A549 (cell line): ENCODE results near the gene PACS1. TPM values are rescaled to one million over a fixed set of nuclear protein-coding genes. Genes with fewer than 3 reads are reported as not detected.

Source experiments
- ATAC-seq, 2 experiments: fragments of 200-7000 bp in 1 of 2; fragments of >200 bp in 1 of 2; cut with Nextera tagmentation in 1 of 2; cut with Tn5 transposase in 1 of 2; 3 replicates each; pipeline versions ENCODE4 v1.8.0 to v1.9.1; 2018 to 2020; ENCODE audit warnings: mild to moderate bottlenecking in 1 of 2, moderate library complexity in 1 of 2
- CTCF ChIA-PET: fragments of 300-600 bp; sonication (Branson Sonifier 250); formaldehyde crosslinking; extraction: SDS; loops from one replicate; lab custom pipeline; 2021; ENCODE audit warnings: antibody characterized with exemption, inconsistent platforms; lab: Yijun Ruan, JAX
- POLR2A ChIA-PET: fragments of 350-600 bp; formaldehyde crosslinking; extraction: SDS; loops from one replicate; lab custom pipeline; 2021; ENCODE audit warnings: antibody characterized with exemption, inconsistent platforms; lab: Yijun Ruan, JAX
- DNase-seq, 2 experiments: peaks; one replicate each; pipeline versions ENCODE4 v3.0.0 to v3.0.0-alpha.2; 2011 to 2016; ENCODE audit warnings: low read depth in 1 of 2, low spot score in 1 of 2
- FAIRE-seq: peaks from 2 replicates; lab custom pipeline; 2011; peaks lifted over from hg19 to GRCh38; lab: Jason Lieb, UNC
- H3K27ac ChIP-seq, 2 experiments: fragments of >200 bp; sonication (Bioruptor Twin); formaldehyde crosslinking; 3 replicates each; pipeline ENCODE4 v1.5.1; 2016 to 2017
- H3K4me1 ChIP-seq: fragments of >200 bp; sonication (Bioruptor Twin); formaldehyde crosslinking; 3 replicates; pipeline ENCODE4 v1.6.1; 2016
- H3K4me2 ChIP-seq: fragments of >200 bp; sonication (Bioruptor Twin); formaldehyde crosslinking; 3 replicates; pipeline ENCODE4 v1.6.1; 2016
- H3K4me3 ChIP-seq: fragments of >200 bp; sonication (Bioruptor Twin); formaldehyde crosslinking; 3 replicates; pipeline ENCODE4 v1.5.1; 2016
- H3K9me3 ChIP-seq: fragments of >200 bp; sonication (Bioruptor Twin); formaldehyde crosslinking; 3 replicates; pipeline ENCODE4 v1.6.1; 2016
- BHLHE40 ChIP-seq: IDR thresholded peaks from 2 replicates; pipeline ENCODE4 v1.6.1; 2012; ENCODE audit warnings: low read depth, low read length, inconsistent platforms
- CBX2 ChIP-seq: fragments of 200-600 bp; sonication (generic); IDR thresholded peaks from 2 replicates; pipeline ENCODE4 v1.6.1; 2016; ENCODE audit warnings: low read depth, mild to moderate bottlenecking, borderline replicate concordance
- CEBPB ChIP-seq, 2 experiments: fragments of >200 bp in 1 of 2; sonication (Bioruptor Twin) in 1 of 2; formaldehyde crosslinking in 1 of 2; IDR thresholded peaks; 2 replicates each; pipeline ENCODE4 v1.6.1; 2012 to 2016
- CHD4 ChIP-seq: fragments of 200-600 bp; sonication (generic); IDR thresholded peaks from 2 replicates; pipeline ENCODE4 v1.6.1; 2016; ENCODE audit warnings: antibody characterized with exemption, mild to moderate bottlenecking, borderline replicate concordance
- EP300 ChIP-seq, 2 experiments: fragments of >200 bp; sonication (Bioruptor Twin); formaldehyde crosslinking; IDR thresholded peaks; 2 replicates in 1 of 2; 3 replicates in 1 of 2; pipeline ENCODE4 v1.6.1; 2016 to 2017
- ESRRA ChIP-seq: fragments of 150-350 bp; IDR thresholded peaks from 2 replicates; pipeline ENCODE4 v1.6.1; 2014; ENCODE audit warnings: mild to moderate bottlenecking, low read length, borderline replicate concordance
- FOSB ChIP-seq: fragments of 250-450 bp; sonication (Bioruptor Pico); IDR thresholded peaks from 2 replicates; pipeline ENCODE4 v1.5.0; 2020; ENCODE audit warnings: mild to moderate bottlenecking, moderate library complexity
- FOXS1 ChIP-seq: fragments of 250-450 bp; sonication (Bioruptor Pico); IDR thresholded peaks from 2 replicates; pipeline ENCODE4 v1.5.0; 2020; ENCODE audit warnings: mild to moderate bottlenecking, moderate library complexity
- HDAC2 ChIP-seq: fragments of 200-600 bp; sonication (generic); IDR thresholded peaks from 2 replicates; pipeline ENCODE4 v1.6.1; 2016
- HEYL ChIP-seq: fragments of 250-450 bp; sonication (Bioruptor Pico); IDR thresholded peaks from 2 replicates; pipeline ENCODE4 v1.8.0; 2021; ENCODE audit warnings: mild to moderate bottlenecking, moderate library complexity
- HOXA7 ChIP-seq: fragments of 250-450 bp; sonication (Bioruptor Pico); IDR thresholded peaks from 2 replicates; pipeline ENCODE4 v1.5.0; 2020; ENCODE audit warnings: mild to moderate bottlenecking, moderate library complexity
- JUN ChIP-seq, 2 experiments: fragments of >200 bp; sonication (Bioruptor Twin); formaldehyde crosslinking; IDR thresholded peaks; 2 replicates in 1 of 2; 3 replicates in 1 of 2; pipeline ENCODE4 v1.6.1; 2016 to 2017
- JUNB ChIP-seq: fragments of >200 bp; sonication (Bioruptor Twin); formaldehyde crosslinking; IDR thresholded peaks from 2 replicates; pipeline ENCODE4 v1.6.1; 2016
- MAFK ChIP-seq: fragments of 450-650 bp; IDR thresholded peaks from 2 replicates; pipeline ENCODE4 v1.6.1; 2014; ENCODE audit not compliant: partially characterized antibody
- MAZ ChIP-seq: fragments of 150-350 bp; IDR thresholded peaks from 2 replicates; pipeline ENCODE4 v1.6.1; 2014; ENCODE audit warnings: antibody characterized with exemption, low read depth, low read length, borderline replicate concordance
- MYC ChIP-seq: IDR thresholded peaks from 2 replicates; pipeline ENCODE4 v1.6.1; 2012; ENCODE audit warnings: mild to moderate bottlenecking, inconsistent platforms, low read length, improper control_type of control experiment, borderline replicate concordance
- NFE2L2 ChIP-seq: fragments of 150-350 bp; conservative IDR thresholded peaks from 2 replicates; pipeline ENCODE4 v1.6.1; 2014; ENCODE audit warnings: low read length
- NPAS2 ChIP-seq: fragments of 250-450 bp; sonication (Bioruptor Pico); IDR thresholded peaks from 2 replicates; pipeline ENCODE4 v1.8.0; 2022; ENCODE audit warnings: mild to moderate bottlenecking, moderate library complexity, borderline replicate concordance
- POLR2AphosphoS2 ChIP-seq: conservative IDR thresholded peaks from 2 replicates; pipeline ENCODE4 v1.6.1; 2012; ENCODE audit warnings: low read length, improper control_type of control experiment, inconsistent platforms
- RCOR1 ChIP-seq: fragments of 150-350 bp; IDR thresholded peaks from 2 replicates; pipeline ENCODE4 v1.6.1; 2014; ENCODE audit warnings: antibody characterized with exemption, low read length, low read depth
- WGBS: methylation state at CpG from one replicate; pipeline ENCODE4 v1.1.6; 2017; ENCODE audit errors: missing lambda C conversion rate; 5-methylcytosine and 5-hydroxymethylcytosine counted together
- polyA plus RNA-seq, 4 experiments: library from polyadenylated mRNA; depleted of rRNA in 3 of 4; stranded (reverse); fragments of >200 nt; fragmentation: RNase III in 1 of 4; extraction: RNeasy Plus Mini Kit Qiagen cat#74134 plus additional on column Dnase treatment in 1 of 4; gene quantifications; 2 replicates in 3 of 4; 3 replicates in 1 of 4; pipeline ENCODE4 v1.2.3, GENCODE V29; 2011 to 2017
- TF ChIP-seq, protein P1 (sequence below): IDR thresholded peaks from 2 replicates; pipeline ENCODE4 v1.6.1; 2012
- TF ChIP-seq, protein P2 (sequence below): fragments of >200 bp; sonication (Bioruptor Twin); formaldehyde crosslinking; IDR thresholded peaks from 2 replicates; pipeline ENCODE4 v1.6.1; 2016
- TF ChIP-seq, protein P3 (sequence below): fragments of 200-600 bp; sonication (generic); IDR thresholded peaks from 2 replicates; pipeline ENCODE4 v1.6.1; 2016; ENCODE audit warnings: antibody characterized with exemption, mild to moderate bottlenecking, moderate library complexity
- TF ChIP-seq, protein P4 (sequence below): IDR thresholded peaks from 2 replicates; pipeline ENCODE4 v1.6.1; 2012; ENCODE audit warnings: low read depth, borderline replicate concordance
- TF ChIP-seq, protein P5 (sequence below): fragments of 450-650 bp; IDR thresholded peaks from 2 replicates; pipeline ENCODE4 v1.6.1; 2014; ENCODE audit warnings: antibody characterized with exemption
- TF ChIP-seq, protein P6 (sequence below): fragments of >200 bp; sonication (Bioruptor Twin); formaldehyde crosslinking; IDR thresholded peaks from 3 replicates; pipeline ENCODE4 v1.5.1; 2016

The PACS1 gene
- polyA plus RNA-seq, 2 of the 4 experiments (the other 2 are of a cell fraction) = 48.2 to 59.1 TPM

DNA sequence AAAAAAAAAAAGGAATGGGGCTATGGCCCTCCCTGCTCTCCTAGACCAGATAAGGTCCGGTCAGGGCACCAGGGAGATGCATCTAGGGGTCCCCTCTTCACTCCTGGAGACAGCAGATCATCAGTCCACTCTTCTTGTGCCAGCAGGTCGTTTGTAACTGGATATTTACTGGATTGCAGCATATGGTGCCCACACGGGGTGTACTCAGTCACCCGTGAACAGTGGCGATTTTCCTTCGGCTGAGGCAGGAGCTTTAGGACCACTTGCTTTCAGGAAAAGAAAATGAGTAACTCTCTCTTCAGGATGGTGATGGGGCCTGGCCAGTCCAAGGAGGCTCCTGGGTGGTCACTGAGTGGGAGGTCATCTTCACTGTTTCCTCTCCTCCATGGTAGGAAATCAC, 160.1 kb downstream of the PACS1 start:
- no peak for DNase-seq
- ChIA-PET CTCF (interaction anchor here (2.5 kb wide), 1 partner anchor 8 kb away, joined by 15 read pairs; no protein-coding TSS in a partner anchor), POLR2A (no interaction called here)
- ATAC-seq = no peak
- WGBS = 80% methylated on average over 6 of the region's 6 CpGs
- H3K4me2 ChIP-seq = no peak overlapping the region
- no peak for FAIRE-seq
- H3K4me1 ChIP-seq = no peaks in the 10 kb centered on the region
- no peak overlapping the region for H3K27ac ChIP-seq
- no peak for TF ChIP-seq CBX2
- TF ChIP-seq HDAC2 = no peak
- no peak for TF ChIP-seq NPAS2 (CRISPR knock-in tag)
- TF ChIP-seq MAZ = no peak
- no peak for TF ChIP-seq RCOR1
- TF ChIP-seq, protein P1, sequence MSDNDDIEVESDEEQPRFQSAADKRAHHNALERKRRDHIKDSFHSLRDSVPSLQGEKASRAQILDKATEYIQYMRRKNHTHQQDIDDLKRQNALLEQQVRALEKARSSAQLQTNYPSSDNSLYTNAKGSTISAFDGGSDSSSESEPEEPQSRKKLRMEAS = no peak
- no peak for TF ChIP-seq JUNB
- no peak for TF ChIP-seq BHLHE40
- TF ChIP-seq HOXA7 (CRISPR knock-in tag) = no peak
- TF ChIP-seq, protein P2, sequence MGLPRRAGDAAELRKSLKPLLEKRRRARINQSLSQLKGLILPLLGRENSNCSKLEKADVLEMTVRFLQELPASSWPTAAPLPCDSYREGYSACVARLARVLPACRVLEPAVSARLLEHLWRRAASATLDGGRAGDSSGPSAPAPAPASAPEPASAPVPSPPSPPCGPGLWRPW = no peak
- TF ChIP-seq CEBPB (IDR thresholded peaks at IDR 0.05) = no peak
- TF ChIP-seq NFE2L2 = no peak
- no peak for TF ChIP-seq CHD4
- H3K9me3 ChIP-seq = no peaks in the 10 kb centered on the region
- H3K4me3 ChIP-seq = no peak overlapping the region

DNA sequence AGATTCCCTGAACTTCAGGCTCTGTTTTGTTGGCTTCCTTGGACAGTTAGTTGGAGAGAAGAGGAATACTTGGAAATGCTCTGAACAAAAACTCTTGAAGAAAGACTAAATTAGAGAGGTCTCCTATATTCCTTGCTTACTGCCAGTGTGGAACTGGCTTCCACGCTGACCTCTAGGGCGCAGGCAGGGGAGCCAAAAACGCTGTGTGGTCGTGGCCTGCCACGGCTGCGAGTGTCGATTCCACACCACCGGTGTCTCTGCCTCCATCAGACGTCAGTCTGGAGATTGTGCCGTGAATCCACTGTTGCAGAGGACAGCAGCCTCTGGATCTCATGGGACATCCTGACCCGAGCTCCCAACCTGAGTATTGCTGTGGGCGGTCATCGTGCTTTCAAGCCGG, 160.9 kb downstream of the PACS1 start:
- no peak overlapping the region for H3K4me3 ChIP-seq
- no peak overlapping the region for H3K4me2 ChIP-seq
- TF ChIP-seq, protein P3, sequence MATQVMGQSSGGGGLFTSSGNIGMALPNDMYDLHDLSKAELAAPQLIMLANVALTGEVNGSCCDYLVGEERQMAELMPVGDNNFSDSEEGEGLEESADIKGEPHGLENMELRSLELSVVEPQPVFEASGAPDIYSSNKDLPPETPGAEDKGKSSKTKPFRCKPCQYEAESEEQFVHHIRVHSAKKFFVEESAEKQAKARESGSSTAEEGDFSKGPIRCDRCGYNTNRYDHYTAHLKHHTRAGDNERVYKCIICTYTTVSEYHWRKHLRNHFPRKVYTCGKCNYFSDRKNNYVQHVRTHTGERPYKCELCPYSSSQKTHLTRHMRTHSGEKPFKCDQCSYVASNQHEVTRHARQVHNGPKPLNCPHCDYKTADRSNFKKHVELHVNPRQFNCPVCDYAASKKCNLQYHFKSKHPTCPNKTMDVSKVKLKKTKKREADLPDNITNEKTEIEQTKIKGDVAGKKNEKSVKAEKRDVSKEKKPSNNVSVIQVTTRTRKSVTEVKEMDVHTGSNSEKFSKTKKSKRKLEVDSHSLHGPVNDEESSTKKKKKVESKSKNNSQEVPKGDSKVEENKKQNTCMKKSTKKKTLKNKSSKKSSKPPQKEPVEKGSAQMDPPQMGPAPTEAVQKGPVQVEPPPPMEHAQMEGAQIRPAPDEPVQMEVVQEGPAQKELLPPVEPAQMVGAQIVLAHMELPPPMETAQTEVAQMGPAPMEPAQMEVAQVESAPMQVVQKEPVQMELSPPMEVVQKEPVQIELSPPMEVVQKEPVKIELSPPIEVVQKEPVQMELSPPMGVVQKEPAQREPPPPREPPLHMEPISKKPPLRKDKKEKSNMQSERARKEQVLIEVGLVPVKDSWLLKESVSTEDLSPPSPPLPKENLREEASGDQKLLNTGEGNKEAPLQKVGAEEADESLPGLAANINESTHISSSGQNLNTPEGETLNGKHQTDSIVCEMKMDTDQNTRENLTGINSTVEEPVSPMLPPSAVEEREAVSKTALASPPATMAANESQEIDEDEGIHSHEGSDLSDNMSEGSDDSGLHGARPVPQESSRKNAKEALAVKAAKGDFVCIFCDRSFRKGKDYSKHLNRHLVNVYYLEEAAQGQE = no peak
- TF ChIP-seq HEYL (CRISPR knock-in tag) (no peak), FOSB (CRISPR knock-in tag) (no peak), MAFK (no peak), MYC (no peak), POLR2AphosphoS2 (no peak), FOXS1 (CRISPR knock-in tag) (no peak), CBX2 (no peak), HOXA7 (CRISPR knock-in tag) (no peak), JUN (IDR thresholded peaks at IDR 0.05) (no peak), NFE2L2 (no peak), ESRRA (no peak), EP300 (IDR thresholded peaks at IDR 0.05) (no peak)
- TF ChIP-seq, protein P4, sequence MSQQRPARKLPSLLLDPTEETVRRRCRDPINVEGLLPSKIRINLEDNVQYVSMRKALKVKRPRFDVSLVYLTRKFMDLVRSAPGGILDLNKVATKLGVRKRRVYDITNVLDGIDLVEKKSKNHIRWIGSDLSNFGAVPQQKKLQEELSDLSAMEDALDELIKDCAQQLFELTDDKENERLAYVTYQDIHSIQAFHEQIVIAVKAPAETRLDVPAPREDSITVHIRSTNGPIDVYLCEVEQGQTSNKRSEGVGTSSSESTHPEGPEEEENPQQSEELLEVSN = no peak
- TF ChIP-seq, protein P5, sequence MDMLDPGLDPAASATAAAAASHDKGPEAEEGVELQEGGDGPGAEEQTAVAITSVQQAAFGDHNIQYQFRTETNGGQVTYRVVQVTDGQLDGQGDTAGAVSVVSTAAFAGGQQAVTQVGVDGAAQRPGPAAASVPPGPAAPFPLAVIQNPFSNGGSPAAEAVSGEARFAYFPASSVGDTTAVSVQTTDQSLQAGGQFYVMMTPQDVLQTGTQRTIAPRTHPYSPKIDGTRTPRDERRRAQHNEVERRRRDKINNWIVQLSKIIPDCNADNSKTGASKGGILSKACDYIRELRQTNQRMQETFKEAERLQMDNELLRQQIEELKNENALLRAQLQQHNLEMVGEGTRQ = no peak
- TF ChIP-seq, protein P2 = no peak
- TF ChIP-seq, protein P6, sequence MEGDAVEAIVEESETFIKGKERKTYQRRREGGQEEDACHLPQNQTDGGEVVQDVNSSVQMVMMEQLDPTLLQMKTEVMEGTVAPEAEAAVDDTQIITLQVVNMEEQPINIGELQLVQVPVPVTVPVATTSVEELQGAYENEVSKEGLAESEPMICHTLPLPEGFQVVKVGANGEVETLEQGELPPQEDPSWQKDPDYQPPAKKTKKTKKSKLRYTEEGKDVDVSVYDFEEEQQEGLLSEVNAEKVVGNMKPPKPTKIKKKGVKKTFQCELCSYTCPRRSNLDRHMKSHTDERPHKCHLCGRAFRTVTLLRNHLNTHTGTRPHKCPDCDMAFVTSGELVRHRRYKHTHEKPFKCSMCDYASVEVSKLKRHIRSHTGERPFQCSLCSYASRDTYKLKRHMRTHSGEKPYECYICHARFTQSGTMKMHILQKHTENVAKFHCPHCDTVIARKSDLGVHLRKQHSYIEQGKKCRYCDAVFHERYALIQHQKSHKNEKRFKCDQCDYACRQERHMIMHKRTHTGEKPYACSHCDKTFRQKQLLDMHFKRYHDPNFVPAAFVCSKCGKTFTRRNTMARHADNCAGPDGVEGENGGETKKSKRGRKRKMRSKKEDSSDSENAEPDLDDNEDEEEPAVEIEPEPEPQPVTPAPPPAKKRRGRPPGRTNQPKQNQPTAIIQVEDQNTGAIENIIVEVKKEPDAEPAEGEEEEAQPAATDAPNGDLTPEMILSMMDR = no peak
- no peaks in the 10 kb centered on the region for H3K4me1 ChIP-seq
- H3K9me3 ChIP-seq = no peaks in the 10 kb centered on the region
- no peak for ATAC-seq
- H3K27ac ChIP-seq = no peak overlapping the region
- POLR2A ChIA-PET = no interaction called here
- CTCF ChIA-PET = interaction anchor here (2.5 kb wide), 1 partner anchor 9 kb away, joined by 15 read pairs; no protein-coding TSS in a partner anchor
- DNase-seq = no peak
- no peak for FAIRE-seq
- 90% methylated on average over 13 of the region's 14 CpGs for WGBS
